GM21619 (cell line): ENCODE results near the gene CCDC87.
A peak's percentile ranks its signal among the peaks of the same experiment; 100 is the strongest.
"Not testable (repeated sequence)": the region's sequence is repeated elsewhere in the genome, so short reads cannot be mapped to it uniquely, and the experiment has no call there.

Experiments
- ATAC-seq: cut with Tn5 transposase; IDR thresholded peaks from one replicate; pipeline ENCODE4 v1.9.1; 2021; ENCODE audit not compliant: unreplicated experiment

CCDC87 gene, protein sequence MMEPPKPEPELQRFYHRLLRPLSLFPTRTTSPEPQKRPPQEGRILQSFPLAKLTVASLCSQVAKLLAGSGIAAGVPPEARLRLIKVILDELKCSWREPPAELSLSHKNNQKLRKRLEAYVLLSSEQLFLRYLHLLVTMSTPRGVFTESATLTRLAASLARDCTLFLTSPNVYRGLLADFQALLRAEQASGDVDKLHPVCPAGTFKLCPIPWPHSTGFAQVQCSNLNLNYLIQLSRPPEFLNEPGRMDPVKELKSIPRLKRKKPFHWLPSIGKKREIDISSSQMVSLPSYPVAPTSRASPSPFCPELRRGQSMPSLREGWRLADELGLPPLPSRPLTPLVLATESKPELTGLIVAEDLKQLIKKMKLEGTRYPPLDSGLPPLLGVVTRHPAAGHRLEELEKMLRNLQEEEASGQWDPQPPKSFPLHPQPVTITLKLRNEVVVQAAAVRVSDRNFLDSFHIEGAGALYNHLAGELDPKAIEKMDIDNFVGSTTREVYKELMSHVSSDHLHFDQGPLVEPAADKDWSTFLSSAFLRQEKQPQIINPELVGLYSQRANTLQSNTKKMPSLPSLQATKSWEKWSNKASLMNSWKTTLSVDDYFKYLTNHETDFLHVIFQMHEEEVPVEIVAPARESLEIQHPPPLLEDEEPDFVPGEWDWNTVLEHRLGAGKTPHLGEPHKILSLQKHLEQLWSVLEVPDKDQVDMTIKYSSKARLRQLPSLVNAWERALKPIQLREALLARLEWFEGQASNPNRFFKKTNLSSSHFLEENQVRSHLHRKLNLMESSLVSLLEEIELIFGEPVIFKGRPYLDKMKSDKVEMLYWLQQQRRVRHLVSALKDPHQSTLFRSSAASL

DNA sequence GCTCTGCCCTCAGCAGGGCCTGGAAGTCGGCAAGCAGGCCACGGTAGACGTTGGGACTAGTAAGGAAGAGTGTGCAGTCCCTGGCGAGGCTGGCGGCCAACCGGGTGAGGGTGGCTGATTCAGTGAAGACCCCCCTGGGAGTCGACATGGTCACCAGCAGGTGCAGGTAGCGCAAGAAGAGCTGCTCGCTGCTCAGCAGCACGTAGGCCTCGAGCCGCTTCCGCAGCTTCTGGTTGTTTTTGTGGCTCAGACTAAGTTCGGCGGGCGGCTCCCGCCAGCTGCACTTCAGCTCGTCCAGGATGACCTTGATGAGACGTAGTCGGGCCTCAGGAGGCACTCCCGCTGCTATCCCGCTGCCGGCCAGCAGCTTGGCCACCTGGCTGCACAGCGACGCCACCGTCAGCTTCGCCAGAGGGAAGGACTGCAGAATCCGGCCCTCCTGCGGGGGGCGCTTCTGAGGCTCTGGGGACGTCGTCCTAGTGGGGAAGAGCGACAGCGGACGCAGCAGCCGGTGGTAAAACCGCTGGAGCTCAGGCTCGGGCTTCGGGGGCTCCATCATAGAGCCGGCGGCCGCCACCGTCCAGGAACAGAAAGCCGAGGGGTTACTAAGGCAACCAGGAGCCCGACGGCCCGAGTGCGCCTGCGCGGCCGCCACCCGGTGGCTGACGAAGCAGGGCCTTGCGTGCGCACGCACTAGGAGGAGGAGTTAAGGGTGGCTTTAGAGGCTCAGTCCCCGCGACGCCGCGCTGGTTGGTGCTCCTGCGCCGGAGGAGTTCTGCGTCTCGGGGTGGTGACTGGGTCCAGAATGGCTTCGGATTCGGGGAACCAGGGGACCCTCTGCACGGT, at the start of gene CCDC87, which contains the start of gene CCS:
Gene CCDC87, minus strand, starts transcription at position 607 of the 846 bp plus-strand sequence. Its CDS starts 48 bp downstream, at position 559.
Gene CCS, plus strand, starts transcription at position 729 of the 846 bp plus-strand sequence. Its CDS starts 77 bp downstream, at position 806.
- peak; percentile 92 for ATAC-seq

DNA sequence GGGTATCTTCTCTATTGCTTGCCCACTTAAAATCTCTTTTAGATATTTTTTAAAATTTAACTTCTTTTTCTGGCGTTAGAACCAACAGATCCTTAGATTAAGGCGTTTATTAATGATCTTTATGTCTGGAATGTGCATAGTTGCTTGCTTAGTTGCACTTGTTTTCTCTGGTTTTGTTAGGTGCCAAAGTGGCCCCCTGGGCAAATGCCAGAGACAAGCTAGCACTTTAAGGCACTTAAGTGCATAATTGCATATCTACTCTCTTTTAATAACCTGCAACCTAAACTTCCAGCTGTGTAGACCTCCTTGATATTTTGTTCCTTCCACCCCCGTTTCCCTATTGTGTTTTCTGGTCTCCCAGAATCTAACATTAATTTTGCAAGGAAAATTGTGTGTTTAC, 49.0 kb upstream of the CCDC87 start:
- ATAC-seq: no peak

DNA sequence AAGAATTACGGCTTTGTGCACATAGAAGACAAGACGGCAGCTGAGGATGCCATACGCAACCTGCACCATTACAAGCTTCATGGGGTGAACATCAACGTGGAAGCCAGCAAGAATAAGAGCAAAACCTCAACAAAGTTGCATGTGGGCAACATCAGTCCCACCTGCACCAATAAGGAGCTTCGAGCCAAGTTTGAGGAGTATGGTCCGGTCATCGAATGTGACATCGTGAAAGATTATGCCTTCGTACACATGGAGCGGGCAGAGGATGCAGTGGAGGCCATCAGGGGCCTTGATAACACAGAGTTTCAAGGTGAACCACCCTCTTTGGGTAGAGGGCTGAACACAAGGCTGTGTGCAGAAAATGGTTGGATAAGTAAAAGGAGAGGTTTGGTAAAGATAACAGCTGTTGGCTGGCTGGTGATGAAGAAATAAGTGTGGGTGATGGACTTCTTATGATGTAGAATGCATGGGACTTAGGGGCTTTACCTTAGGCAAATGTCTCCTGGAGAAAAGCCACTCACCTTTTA, 47.0 kb upstream of the CCDC87 start:
- ATAC-seq: not testable (repeated sequence)

DNA sequence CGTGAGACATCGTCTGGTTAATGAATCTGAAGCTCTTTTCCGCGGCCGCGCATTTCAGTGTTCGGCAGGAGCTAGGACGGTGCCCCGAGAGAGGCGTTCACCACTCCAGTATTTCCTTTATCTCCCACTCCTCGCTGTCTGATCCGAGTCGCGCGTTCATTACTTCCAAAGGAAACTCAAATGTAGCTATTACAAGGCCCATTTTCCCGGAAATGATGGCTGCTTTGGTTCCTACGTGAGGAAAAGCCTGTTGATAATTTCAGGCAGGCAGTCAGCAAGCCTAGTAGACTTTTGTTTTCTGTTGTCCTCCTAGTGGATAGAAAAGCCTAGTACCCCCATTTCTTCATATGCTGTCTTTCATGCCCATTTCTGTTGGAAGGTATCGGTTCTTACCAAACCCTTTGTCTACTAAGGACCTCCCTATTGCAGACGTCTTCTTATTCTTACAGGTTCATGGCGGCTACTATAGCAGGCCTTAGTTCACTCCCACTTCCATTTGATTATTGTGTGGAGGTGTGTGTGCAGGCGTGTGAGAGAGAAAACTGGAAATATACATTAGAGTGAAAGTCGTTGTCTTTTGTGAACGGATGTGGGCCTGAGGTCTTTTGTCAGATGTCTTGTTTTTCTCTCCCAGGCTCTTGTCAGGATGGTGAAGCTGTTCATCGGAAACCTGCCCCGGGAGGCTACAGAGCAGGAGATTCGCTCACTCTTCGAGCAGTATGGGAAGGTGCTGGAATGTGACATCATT, 46.4 kb upstream of the CCDC87 start:
- ATAC-seq: no peak

DNA sequence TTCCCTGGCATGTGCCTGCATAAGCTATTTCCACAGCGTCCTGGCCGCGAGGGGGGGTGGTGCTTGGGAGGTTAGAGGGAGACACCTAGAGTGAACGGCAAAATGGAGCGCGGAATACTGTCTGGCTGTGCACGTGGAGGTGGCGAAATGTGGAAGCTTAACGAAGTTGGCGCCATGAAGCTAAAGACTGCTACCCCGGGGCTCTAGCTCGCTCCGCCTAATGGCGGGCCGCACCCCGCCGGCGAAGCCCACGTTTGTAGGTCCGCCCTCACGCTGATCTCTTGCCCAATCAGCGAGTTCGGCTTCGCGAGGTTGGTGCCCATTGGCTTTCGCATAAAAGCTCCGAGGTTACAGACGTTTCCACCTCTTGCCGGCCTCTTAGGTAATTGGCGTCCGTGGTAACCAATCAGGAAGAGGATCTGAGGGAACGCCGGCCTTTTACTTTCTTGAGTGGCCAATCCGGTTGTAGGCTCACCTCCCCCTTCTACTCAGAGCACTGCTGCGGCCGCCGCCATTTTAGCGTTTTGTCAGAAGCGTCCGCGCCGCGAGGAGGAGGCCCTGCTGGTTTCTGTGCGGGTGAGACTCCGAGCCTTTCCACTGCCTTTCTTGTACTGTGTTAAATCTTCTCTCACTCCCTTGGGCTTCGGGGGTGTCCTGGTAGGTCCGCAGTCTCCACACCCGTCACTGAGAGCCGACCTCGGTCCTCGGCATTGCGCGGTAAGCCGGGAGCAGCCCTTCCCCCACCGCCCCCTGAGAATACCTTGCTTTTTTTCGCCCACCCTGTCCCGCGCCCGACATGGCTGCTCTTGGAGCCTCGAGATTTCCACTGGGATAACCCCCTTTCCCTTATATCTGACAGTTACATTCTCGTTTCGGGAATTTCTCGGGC, 45.6 kb upstream of the CCDC87 start, which contains the start of gene RBM4:
Gene RBM4, plus strand, starts transcription at position 527 of the 889 bp plus-strand sequence. CDS start 1,009 bp downstream, outside the sequence.
- ATAC-seq: peak; percentile 91

DNA sequence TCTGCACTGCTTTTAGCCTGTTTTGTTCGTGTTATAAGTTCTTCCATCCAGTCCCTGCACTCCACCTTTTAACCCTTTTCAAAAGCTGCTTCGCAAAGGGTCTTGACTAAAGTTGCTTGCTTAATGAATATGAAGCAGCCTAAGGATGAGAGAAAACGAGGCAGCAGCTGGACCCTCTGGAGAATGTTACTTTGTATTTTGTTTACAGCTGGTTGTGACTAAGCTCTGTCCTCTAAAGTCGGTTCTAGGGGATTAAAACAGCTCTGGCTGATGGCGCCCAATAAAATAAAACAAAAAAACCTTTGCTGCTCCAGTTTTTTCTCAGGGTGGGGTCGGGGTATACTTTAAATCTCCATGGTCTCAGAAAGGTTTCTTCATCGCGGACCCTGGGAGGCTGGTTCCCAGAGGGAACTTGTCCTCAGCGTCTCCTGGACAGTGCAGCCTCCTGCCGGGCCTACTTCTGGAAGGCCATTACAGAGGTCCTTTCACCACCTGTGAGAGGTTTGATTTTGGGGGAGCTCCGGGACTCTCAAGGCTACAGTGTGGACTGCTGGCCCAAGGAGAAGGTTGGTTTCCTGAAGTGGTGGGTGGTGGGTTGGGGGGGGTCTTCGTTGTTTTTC, 44.8 kb upstream of the CCDC87 start:
- no peak for ATAC-seq

DNA sequence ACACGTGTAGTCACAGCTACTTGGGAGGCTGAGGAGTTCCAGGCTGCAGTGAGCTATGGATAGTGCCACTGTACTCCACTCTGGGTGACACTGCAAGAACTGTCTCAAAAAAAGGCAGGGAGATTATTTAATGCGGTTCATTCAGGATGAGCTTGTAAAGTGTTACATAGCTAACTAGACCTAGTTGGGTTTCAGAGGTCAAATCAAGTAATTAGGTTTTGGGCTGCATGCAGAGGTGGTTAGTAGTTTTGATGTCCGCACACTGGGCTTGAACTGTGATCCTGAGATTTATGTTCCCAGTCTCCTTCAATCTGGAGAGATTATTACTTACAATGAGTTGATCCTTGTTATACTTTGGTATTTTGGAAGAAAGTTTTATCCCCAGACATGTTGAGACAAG, 43.5 kb upstream of the CCDC87 start:
- ATAC-seq: no peak

DNA sequence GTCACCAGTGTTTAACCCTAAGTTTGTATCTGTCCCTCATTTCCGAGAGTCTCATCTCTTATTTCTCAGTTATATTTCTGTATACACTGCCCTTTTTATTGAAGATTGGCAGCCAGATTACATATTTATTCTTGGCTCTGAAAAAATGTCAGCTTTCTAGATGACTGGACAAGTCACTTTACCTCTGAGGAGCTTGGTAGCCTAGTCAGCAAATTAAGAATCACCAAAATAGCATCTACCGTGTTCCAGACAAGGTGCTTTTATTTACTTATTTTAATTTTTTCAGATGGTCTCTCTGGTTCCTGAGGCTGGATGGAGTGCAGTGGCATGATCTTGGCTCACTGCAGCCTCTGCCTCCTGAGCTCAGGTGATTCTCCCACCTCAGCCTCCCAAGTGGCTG, 40.1 kb upstream of the CCDC87 start:
- ATAC-seq: no peak

DNA sequence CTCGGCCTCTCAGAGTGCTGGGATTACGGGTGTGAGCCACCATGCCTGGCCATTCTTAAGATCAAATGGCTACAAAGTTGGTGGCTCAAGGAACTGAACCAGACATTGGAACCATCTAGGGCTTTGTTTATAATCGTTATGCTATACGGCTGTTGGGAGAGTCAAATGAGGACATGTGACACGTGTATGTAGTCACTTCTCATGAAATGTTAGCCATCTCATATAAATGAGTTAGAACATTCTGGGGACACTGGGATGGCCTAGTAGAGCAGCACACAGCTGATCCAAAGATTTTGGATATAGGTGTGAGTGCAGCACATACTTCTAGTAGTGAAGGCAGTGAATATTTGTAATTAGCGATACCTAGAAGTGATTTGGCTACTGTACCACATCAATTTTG, 39.0 kb upstream of the CCDC87 start:
- no peak for ATAC-seq

DNA sequence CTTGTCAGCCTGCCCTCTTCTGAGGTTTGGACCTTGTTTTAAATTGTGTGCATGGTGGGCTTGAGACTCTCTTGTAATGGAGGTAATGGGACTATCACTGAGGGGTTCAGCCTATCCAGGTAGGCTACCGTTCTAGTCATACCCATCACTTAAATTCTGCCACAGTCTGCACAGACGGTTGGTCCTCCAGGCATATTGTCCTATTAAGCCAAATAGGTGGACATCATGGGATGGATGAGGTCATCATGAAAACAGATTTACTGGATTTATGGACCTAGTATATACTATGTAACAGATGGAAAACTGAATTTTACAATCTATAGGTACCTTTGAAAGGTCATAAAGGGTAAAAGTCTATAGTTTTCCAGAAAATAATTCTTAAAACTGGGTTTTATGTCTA, 36.5 kb upstream of the CCDC87 start:
- no peak for ATAC-seq

DNA sequence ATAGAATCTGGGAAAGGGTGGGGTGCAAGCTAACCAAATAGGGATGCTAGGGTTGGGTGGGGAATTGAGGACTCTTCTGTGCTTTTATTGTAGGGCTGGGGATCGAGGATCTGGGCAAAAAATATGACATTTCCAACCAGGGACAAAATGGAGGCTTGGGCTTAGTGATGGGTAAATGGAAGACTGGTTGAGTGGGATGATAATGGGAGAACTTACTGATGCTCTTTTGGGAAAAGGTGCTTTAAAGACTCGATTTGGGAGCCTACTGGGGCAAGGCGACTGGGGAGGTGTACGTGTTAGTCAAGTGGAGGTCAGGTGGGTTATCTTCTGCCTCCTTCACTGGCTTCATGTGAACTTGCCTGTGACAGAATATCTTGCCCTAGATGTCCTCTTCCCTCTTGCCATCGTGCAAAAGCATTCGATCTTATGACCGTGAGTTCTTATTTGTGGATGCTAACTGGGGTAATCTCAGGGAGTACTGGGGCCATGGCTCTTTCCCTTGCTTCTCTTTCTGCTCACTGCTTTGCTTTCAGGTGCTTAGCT, 35.3 kb upstream of the CCDC87 start:
- ATAC-seq: no peak

DNA sequence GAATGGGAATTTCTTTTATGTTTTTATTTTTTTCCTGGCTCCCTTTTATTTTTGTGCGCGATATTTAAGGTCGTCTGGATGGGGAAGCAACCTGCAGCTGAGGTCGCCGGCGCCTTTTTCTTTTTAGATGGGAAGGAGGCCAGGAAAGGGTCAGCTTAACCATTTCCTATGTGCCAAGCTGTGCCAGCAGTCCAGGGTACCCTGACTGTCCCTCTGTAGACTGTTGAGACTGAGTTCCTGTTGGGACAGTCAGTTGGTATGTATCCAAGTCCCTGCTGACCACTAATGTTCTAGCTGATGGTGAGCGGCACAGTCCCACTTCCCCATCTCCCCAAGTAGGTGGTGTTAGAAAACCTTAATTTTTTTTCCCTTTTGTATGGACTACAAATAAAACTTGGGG, 34.1 kb upstream of the CCDC87 start:
- ATAC-seq: no peak

DNA sequence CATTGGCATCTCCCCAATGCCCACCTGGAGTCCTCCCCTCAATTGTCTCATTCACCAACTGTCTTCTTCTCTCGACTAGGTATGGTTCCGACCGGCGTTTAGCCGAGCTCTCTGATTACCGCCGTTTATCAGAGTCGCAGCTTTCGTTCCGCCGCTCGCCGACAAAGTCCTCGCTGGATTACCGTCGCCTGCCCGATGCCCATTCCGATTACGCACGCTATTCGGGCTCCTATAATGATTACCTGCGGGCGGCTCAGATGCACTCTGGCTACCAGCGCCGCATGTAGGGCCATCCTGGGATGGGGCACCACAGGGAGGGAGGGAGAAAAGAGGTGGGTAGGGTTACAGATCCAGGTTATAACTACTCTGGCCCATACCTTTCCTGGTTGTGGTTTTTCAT, 33.5 kb upstream of the CCDC87 start:
- ATAC-seq: no peak

DNA sequence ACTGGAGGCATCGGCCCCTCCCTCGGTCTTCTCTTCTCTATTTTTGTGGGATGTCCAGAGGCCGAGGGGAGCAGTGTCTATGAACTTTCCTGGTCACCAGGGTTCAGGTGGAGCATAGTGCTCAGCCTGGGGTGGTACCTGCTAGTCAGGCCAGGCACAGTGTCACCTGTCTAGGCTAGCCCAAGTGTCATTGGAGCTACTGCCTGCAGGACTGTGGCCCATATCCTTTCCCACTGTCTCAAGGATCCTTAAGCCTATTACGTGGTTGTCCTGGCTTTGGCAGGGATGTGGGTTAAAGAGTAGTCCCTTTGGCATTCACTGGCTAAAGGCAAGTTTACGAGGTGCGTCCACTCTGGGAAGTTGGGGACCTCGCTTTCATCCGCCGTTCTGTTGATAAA, 32.9 kb upstream of the CCDC87 start:
- no peak for ATAC-seq

DNA sequence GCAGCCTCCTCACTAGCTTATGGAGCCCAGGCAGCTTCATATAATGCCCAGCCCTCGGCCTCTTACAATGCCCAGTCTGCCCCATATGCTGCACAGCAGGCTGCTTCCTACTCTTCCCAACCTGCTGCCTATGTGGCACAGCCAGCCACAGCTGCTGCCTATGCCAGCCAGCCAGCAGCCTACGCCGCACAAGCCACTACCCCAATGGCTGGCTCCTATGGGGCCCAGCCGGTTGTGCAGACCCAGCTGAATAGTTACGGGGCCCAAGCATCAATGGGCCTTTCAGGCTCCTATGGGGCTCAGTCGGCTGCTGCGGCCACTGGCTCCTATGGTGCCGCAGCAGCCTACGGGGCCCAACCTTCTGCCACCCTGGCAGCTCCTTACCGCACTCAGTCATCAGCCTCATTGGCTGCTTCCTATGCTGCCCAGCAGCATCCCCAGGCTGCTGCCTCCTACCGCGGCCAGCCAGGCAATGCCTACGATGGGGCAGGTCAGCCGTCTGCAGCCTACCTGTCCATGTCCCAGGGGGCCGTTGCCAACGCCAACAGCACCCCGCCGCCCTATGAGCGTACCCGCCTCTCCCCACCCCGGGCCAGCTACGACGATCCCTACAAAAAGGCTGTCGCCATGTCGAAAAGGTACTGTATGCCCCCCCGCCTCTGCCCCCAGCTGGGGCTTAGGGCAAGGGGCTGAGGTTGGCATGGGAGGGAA, 32.3 kb upstream of the CCDC87 start:
- no peak for ATAC-seq

DNA sequence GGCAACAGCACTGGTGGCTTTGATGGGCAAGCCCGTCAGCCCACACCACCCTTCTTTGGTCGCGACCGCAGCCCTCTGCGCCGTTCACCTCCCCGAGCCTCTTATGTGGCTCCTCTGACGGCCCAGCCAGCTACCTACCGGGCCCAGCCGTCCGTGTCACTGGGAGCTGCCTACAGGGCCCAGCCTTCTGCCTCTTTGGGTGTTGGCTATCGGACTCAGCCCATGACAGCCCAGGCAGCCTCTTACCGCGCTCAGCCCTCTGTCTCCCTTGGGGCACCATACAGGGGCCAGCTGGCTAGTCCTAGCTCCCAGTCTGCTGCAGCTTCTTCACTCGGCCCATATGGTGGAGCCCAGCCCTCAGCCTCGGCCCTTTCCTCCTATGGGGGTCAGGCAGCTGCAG, 31.6 kb upstream of the CCDC87 start:
- no peak for ATAC-seq

DNA sequence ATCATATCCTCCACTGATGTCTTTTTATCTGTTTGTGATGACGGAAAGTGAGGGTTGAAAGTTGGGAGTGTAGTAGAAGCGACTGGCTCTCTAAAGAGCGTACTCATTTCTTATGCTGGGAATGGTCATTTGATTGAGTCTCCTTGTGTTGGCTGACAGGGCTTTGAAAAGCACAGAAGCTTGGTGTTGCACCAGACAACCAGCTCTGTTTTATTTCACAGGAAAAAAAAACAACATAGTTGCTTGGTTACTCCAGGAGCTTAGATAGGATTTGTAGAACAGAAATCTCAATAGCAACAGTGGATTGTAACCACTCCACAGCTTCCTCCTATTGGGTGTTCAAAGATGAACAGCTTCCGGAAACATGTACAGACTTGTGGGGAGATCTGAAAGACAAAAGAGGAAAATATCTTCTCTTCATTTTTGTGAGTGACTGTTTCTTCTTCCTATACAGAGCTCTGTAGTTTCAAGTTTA, 26.3 kb upstream of the CCDC87 start:
- no peak for ATAC-seq
